ENCODE measurements around the gene APCDD1.

- TF ChIP-seq TBP (CRISPR knock-in tag; IDR thresholded peaks at IDR 0.05) = no peak
- no peak for TF ChIP-seq ZNF879 (CRISPR knock-in tag; IDR thresholded peaks at IDR 0.05)
- no peak for TF ChIP-seq SIN3B (IDR thresholded peaks at IDR 0.05; ENCODE audit: low read length)
- TF ChIP-seq CTCF (CRISPR knock-in tag; IDR thresholded peaks at IDR 0.05) = no peak
- TF ChIP-seq KDM4B (CRISPR knock-in tag; IDR thresholded peaks at IDR 0.05) = no peak
- no peak for TF ChIP-seq ZNF562 (CRISPR knock-in tag; IDR thresholded peaks at IDR 0.05; ENCODE audit: borderline replicate concordance)
Measured at GRCh38 chr18:10463741-10464140, 9.3 kb downstream of the APCDD1 start.

Measured in HepG2 (cell line).